Erythroblast (primary cell): ENCODE results near the gene KRT31.

Source experiments
- GATA1 ChIP-seq: IDR thresholded peaks from 2 replicates; pipeline ENCODE4 v1.6.1; 2011; ENCODE audit warnings: low read depth, mild to moderate bottlenecking, control low read depth, low read length, moderate library complexity
- POLR2A ChIP-seq: IDR thresholded peaks from 2 replicates; pipeline ENCODE4 v1.6.1; 2011; ENCODE audit warnings: mild to moderate bottlenecking, low read length

DNA sequence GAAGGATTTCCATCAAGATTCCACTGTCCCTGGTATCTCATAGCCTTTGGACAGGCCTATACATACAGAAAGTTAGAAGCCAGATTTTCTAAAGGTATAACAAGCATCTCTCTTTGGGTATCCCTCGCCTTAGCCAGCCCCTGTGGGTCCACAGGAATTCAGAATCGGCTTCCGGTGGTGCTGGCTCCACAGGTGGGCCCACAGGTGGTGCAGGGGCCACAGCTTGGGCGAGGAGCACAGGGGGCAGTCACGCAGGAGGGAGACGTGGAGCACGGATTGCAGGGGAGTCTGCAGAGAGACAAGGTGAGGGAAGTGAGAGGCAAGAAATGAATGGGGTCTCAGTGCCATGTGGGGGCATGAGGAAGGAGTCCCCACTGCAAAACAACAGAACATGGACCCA lies 39.8 kb upstream of the KRT31 start:
- no peak for TF ChIP-seq POLR2A
- TF ChIP-seq GATA1, result no peak
